ENCODE data around the gene ANKS1B.
"Not testable (repeated sequence)": the region's sequence is repeated elsewhere in the genome, so short reads cannot be mapped to it uniquely, and the experiment has no call there.

ANKS1B gene

DNA sequence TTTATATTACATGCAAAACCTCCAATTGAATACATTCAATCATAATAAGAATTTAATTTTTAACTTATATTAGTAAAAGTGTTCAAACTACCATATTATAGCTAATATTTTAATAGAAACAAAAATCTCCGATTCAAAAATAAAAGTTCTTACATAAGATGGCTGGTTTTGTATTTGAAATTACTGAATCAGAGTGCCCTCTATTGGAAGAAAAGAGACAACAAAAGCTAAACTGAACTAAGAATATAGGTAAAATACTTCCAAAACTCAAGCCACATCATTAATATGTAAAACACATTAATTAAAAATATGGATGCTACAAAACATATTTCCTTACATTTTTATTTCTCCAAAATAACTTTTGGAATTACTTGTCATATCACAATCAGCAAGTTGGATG lies 216.9 kb downstream of the ANKS1B start:
- in situ Hi-C loops (cut with HindIII; ENCODE audit: low sequenced_read_pairs), result no loop called here

GRCh38 chr12:99766408-99766807 lies 218.3 kb downstream of the ANKS1B start:
- in situ Hi-C loops (cut with HindIII; ENCODE audit: low sequenced_read_pairs), result no loop called here

DNA sequence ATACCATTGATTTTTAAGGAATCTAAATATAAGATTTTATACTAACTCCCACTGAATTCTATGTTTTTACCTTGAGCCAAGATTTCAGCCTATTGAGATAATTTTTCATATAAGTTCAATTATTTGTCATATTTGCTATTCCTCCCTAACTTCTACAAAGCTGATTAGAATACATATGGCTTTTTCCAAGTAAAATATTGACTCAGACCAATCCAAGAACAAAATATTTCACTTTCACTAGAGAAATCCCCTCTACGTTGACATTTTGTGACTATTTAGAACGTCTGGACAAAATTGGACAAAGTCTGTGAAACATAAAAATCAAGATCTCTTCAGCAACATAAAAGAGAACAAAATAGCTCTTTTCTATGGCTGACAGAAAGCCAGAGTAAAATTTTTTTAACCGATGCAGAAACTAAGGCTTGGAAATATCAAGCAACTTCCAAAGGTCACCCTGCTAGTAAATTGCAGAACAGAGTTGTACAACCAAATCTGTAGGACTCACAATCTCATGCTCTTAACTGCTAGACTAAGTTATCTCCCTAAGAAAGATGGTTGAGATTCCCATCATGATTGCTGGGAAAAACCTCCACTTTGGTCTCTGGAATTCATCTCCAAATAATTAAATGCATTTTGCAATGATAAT lies 219.1 kb downstream of the ANKS1B start:
- in situ Hi-C loops (cut with HindIII; ENCODE audit: low sequenced_read_pairs), result no loop called here

DNA sequence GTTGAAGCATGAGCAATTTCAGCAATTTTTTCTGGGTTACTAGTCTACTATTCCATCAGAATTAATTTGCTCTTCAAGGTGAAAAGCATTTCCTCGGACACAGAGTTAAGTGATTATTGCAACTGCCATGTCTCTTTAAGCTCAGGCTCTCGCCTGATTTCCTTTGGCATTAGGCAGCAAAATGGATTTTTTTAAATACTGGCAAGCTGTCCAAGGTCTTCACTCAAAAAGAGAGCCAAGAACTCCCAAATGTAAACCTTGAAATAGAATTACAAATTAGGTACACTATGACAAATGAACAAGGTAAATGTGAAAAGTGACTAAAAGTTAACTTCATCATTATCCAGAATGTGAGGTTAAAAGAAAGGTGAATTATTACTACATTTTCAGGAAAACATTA lies 225.3 kb downstream of the ANKS1B start:
- in situ Hi-C loops (cut with HindIII; ENCODE audit: low sequenced_read_pairs), result no loop called here

- in situ Hi-C loops (cut with HindIII; ENCODE audit: low sequenced_read_pairs), result no loop called here
These were observed 225.7 kb downstream of the ANKS1B start for GRCh38 chr12:99758997-99759396.

DNA sequence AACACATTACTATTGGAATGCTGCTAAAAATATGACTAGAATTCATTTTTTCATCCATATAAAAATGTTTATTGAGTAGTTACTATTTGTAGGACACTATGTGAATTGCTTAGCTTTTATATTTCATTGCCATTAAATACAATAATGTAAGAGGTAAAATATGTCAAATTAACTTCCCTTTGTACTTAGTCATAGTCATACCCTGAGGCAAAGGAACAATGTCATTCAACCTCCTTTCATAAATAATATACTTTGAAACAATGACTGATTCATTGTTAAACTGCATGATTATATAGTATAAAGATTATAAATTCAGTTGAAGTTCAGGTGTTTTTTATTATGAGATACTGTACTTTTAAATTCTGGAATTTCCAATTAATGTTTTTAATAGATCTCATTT lies 232.0 kb downstream of the ANKS1B start:
- in situ Hi-C loops (cut with HindIII; ENCODE audit: low sequenced_read_pairs), result no loop called here

- in situ Hi-C loops (cut with HindIII; ENCODE audit: low sequenced_read_pairs), result no loop called here
These were observed 238.2 kb downstream of the ANKS1B start for GRCh38 chr12:99746538-99746937.

DNA sequence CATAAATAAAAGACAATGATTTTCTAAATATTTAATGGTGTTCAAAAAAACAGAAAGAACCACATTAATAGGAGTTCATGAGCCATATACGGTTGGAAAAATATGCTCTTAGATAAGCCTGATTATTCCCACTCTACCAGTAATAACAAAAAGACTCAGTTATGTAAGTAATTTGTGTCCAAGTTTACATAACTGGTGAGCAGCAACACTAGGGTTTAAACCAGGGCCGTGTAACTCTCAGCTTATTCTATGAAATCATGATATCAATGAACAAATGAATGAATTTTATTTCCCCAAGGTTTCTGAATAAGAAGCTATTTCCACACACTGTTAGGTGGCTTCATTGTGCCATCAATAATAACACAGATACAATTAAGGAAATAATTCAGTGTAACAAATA lies 238.8 kb downstream of the ANKS1B start:
- in situ Hi-C loops (cut with HindIII; ENCODE audit: low sequenced_read_pairs), result no loop called here

- in situ Hi-C loops (cut with HindIII; ENCODE audit: low sequenced_read_pairs), result no loop called here
These were observed 239.6 kb downstream of the ANKS1B start for GRCh38 chr12:99745121-99745520.

DNA sequence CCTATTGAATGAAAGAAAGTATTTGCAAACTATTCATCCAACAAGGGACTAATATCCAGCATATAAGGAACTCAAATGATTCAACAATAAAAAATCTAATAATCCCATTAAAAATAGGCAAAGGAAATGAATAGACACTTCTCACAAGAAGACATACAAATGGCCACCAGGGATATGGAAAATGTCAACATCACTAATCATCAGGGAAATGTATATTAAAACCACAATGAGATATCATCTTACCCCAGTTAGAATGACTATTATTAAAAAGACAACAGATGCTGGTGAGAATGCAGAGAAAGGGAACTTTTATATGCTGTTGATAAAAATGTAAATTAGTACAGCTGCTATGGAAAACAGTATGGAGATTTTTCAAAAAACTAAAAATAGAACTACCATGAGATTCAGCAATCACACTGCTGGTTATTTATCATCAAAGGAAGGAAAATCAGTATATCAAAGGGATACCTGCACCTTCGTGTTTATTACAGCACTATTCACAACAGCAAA lies 247.9 kb downstream of the ANKS1B start:
- in situ Hi-C loops (cut with HindIII; ENCODE audit: low sequenced_read_pairs), result no loop called here

DNA sequence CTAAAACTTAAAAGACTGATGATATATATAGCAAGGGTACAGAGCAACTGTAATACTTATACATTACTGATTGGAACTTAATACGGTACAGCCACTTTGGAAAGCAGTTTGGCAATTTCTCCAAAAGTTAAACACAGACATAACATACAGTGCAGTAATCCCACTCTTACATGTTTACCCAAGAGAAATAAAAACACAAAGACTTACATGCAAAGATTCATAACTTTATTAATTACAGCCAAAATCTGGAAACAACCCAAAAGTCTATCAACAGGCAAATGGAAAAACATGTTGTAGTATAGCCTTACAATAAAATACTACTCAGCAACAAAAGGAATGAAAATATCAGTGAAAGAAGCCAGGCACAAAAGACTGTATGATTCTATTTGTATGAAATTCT lies 252.6 kb downstream of the ANKS1B start:
- in situ Hi-C loops (cut with HindIII; ENCODE audit: low sequenced_read_pairs), result no loop called here

- in situ Hi-C loops (cut with HindIII; ENCODE audit: low sequenced_read_pairs), result no loop called here
These were observed 261.8 kb downstream of the ANKS1B start for GRCh38 chr12:99722690-99723486.

DNA sequence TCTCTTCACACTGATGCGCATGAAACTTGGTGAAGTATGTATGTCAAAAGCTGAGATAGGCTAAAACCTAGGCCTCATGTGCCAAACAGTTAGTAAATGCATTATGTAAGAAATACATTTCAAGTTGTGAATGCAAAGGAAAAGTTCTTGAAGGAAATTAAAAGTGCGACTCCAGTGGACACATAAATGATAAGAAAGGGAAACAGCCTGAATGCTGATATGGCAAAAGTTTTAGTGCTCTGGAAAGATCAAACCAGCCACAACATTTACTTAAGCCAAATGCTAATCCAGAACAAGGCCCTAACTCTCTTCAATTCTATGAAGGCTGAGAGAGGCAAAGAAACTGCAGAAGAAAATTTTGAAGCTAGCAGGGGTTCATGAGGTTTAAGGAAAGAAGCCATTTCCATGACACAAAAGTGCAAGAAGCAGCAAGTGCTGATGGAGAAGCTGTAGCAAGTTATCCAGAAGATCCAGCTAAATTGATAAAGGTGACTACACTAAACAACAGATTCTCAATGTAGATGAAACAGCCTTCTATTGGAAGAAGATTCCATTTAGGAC lies 262.9 kb downstream of the ANKS1B start:
- in situ Hi-C loops (cut with HindIII; ENCODE audit: low sequenced_read_pairs), result no loop called here

DNA sequence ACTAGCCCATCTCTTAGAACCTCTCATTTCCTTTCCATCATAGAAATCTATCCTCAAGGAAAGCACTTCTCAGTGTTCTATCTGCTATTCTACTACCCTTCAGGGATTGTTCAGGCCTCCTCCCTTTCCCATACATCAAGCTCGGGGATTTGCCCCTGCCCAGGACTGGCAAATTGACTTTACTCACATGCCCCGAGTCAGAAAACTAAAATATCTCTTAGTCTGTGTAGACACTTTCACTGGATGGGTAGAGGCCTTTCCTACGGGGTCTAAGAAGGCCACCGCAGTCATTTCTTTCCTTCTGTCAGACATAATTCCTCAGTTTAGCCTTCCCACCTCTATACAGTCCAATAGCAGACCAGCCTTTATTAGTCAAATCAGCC lies 264.7 kb downstream of the ANKS1B start:
- in situ Hi-C loops (cut with HindIII; ENCODE audit: low sequenced_read_pairs), result not testable (repeated sequence)

DNA sequence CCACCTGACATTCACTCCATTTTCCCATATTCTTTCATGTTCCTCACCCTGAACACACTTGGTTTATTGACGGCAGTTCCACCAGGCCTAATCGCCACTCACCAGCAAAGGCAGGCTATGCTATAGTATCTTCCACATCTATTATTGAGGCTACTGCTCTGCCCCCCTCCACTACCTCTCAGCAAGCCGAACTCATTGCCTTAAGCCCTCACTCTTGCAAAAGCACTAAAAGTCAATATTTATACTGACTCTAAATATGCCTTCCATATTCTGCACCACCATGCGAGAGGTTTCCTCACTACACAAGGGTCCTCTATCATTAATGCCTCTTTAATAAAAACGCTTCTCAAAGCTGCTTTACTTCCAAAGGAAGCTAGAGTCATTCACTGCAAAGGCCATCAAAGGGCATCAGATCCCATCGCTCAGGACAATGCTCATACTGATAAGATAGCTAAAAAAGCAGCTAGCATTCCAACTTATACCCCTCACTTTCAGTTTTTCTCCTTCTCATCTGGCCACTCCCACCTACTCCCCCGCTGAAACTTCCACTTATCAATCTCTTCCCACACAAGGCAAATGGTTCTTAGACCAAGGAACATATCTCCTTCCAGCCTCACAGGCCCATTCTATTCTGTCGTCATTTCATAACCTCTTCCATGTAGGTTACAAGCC lies 265.2 kb downstream of the ANKS1B start:
- in situ Hi-C loops (cut with HindIII; ENCODE audit: low sequenced_read_pairs), result not testable (repeated sequence)

- in situ Hi-C loops (cut with HindIII; ENCODE audit: low sequenced_read_pairs), result not testable (repeated sequence)
These were observed 268.8 kb downstream of the ANKS1B start for GRCh38 chr12:99715841-99716510.

- in situ Hi-C loops (cut with HindIII; ENCODE audit: low sequenced_read_pairs), result not testable (repeated sequence)
These were observed 269.8 kb downstream of the ANKS1B start for GRCh38 chr12:99714921-99715320.

GRCh38 chr12:99713946-99714520 lies 270.7 kb downstream of the ANKS1B start:
- in situ Hi-C loops (cut with HindIII; ENCODE audit: low sequenced_read_pairs), result no loop called here

- in situ Hi-C loops (cut with HindIII; ENCODE audit: low sequenced_read_pairs), result no loop called here
These were observed 272.5 kb downstream of the ANKS1B start for GRCh38 chr12:99712281-99712680.

- in situ Hi-C loops (cut with HindIII; ENCODE audit: low sequenced_read_pairs), result no loop called here
These were observed 273.5 kb downstream of the ANKS1B start for GRCh38 chr12:99711246-99711645.

DNA sequence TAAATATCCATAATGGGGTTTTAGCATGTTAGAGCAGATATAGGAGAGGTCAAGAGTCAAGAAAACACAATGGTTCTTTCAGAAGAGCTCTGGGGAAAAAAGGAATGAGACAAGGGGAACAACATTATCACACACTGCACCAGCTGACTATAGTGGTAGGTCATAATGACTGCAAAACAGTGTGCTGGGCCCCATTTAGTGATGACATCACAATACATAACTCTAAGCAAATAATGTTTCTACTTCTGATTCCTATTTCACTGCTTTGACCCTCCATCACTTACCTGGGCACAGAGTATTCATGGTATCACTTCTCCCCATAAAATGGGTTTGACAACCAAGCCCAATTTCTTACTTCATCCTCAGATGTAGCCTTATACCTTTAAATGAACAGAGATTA lies 275.1 kb downstream of the ANKS1B start:
- in situ Hi-C loops (cut with HindIII; ENCODE audit: low sequenced_read_pairs), result no loop called here
